Hepatocyte (in vitro differentiated cells): Measurements from ENCODE around the gene ARHGEF10L. TPM values are rescaled to one million over a fixed set of nuclear protein-coding genes. Genes with fewer than 3 reads are reported as not detected.

ENCODE experiments used
- DNase-seq: peaks from one replicate; pipeline ENCODE4 v3.0.0-alpha.2; 2016; ENCODE audit warnings: low spot score
- H2AFZ ChIP-seq: fragments of 200-600 bp; sonication (generic); 2 replicates; pipeline ENCODE4 v1.6.0; 2016; ENCODE audit warnings: antibody characterized with exemption, mild to moderate bottlenecking
- H3K27ac ChIP-seq: fragments of 200-600 bp; sonication (generic); 2 replicates; pipeline ENCODE4 v1.5.1; 2016; ENCODE audit warnings: mild to moderate bottlenecking
- H3K27me3 ChIP-seq: fragments of 200-600 bp; sonication (generic); 2 replicates; pipeline ENCODE4 v1.6.1; 2016
- H3K36me3 ChIP-seq: fragments of 200-600 bp; sonication (generic); replicated peaks from 2 replicates; pipeline ENCODE4 v1.5.1; 2016; ENCODE audit warnings: low read depth; ENCODE audit not compliant: insufficient read depth
- H3K4me1 ChIP-seq: fragments of 200-600 bp; sonication (generic); 2 replicates; pipeline ENCODE4 v1.5.1; 2016; ENCODE audit warnings: mild to moderate bottlenecking, moderate library complexity; ENCODE audit not compliant: insufficient read depth
- H3K4me2 ChIP-seq: fragments of 200-600 bp; sonication (generic); 2 replicates; pipeline ENCODE4 v1.6.0; 2016
- H3K4me3 ChIP-seq: fragments of 200-600 bp; sonication (generic); 2 replicates; pipeline ENCODE4 v1.5.1; 2016; ENCODE audit warnings: mild to moderate bottlenecking
- H3K79me2 ChIP-seq: fragments of 200-600 bp; sonication (generic); 2 replicates; pipeline ENCODE4 v1.6.0; 2017; ENCODE audit warnings: mild to moderate bottlenecking
- H3K9me2 ChIP-seq: fragments of 200-600 bp; sonication (generic); replicated peaks from 2 replicates; pipeline ENCODE4 v1.6.0; 2017; ENCODE audit warnings: mild to moderate bottlenecking; ENCODE audit not compliant: insufficient read depth
- H3K9me3 ChIP-seq: fragments of 200-600 bp; sonication (generic); 2 replicates; pipeline ENCODE4 v1.5.1; 2016; ENCODE audit warnings: low read depth, mild to moderate bottlenecking
- H4K20me1 ChIP-seq: fragments of 200-600 bp; sonication (generic); 2 replicates; pipeline ENCODE4 v1.6.0; 2016; ENCODE audit warnings: mild to moderate bottlenecking; ENCODE audit not compliant: insufficient read depth, poor library complexity, severe bottlenecking
- CTCF ChIP-seq: fragments of 200-600 bp; sonication (generic); IDR thresholded peaks from 2 replicates; pipeline ENCODE4 v1.5.1; 2016; ENCODE audit warnings: antibody characterized with exemption, mild to moderate bottlenecking; ENCODE audit not compliant: poor library complexity
- EZH2 ChIP-seq: fragments of 200-600 bp; sonication (generic); IDR thresholded peaks from 2 replicates; pipeline ENCODE4 v1.6.1; 2016; ENCODE audit warnings: antibody characterized with exemption, mild to moderate bottlenecking, borderline replicate concordance
- EZH2phosphoT487 ChIP-seq: fragments of 200-600 bp; sonication (generic); IDR thresholded peaks from one replicate; pipeline ENCODE4 v1.6.1; 2018; ENCODE audit warnings: antibody characterized with exemption, mild to moderate bottlenecking, low read depth, moderate library complexity; ENCODE audit not compliant: unreplicated experiment, severe bottlenecking
- WGBS: methylation state at CpG from one replicate; pipeline ENCODE4 v1.1.6; 2016; ENCODE audit warnings: low lambda C conversion rate; ENCODE audit errors: missing lambda C conversion rate; 5-methylcytosine and 5-hydroxymethylcytosine counted together
- polyA plus RNA-seq: library from polyadenylated mRNA; unstranded; fragments of >200 nt; fragmentation: Nextera tagmentation; extraction: Ambion mirVana; gene quantifications from 2 replicates; pipeline ENCODE4 v1.2.1, GENCODE V29; 2016
- total RNA-seq: library from RNA; depleted of rRNA; stranded (reverse); fragments of >200 nt; gene quantifications from 2 replicates; pipeline ENCODE4 v1.2.3, GENCODE V29; 2014

The ARHGEF10L gene
- total and polyA plus RNA-seq, 2 experiments from 2014 or later: 40.4 to 48.3 TPM

- Histone ChIP-seq H3K4me3 (no peak overlapping the region), H3K36me3 (no peaks in the 10 kb centered on the region)
Observed at GRCh38 chr1:17640393-17640792, 100.9 kb downstream of the ARHGEF10L start.

GRCh38 chr1:17640975-17641374 lies 101.5 kb downstream of the ARHGEF10L start:
- H3K4me3 ChIP-seq: no peak overlapping the region
- H2AFZ ChIP-seq: no peak overlapping the region
- no peaks in the 10 kb centered on the region for H3K9me3 ChIP-seq
- no peak for DNase-seq
- no peaks in the 10 kb centered on the region for H3K79me2 ChIP-seq
- no peaks in the 10 kb centered on the region for H4K20me1 ChIP-seq
- no peaks in the 10 kb centered on the region for H3K9me2 ChIP-seq
- H3K27ac ChIP-seq: no peak overlapping the region
- no peaks in the 10 kb centered on the region for H3K4me1 ChIP-seq
- TF ChIP-seq EZH2phosphoT487 (no peak), CTCF (no peak), EZH2 (no peak)
- no peaks in the 10 kb centered on the region for H3K36me3 ChIP-seq
- H3K27me3 ChIP-seq: no peaks in the 10 kb centered on the region
- WGBS: 94% methylated on average over 8 of the region's 8 CpGs
- no peak overlapping the region for H3K4me2 ChIP-seq

More at GRCh38 chr1:17640393-17640792, 100.9 kb downstream of the ARHGEF10L start:
- Histone ChIP-seq H4K20me1 (no peaks in the 10 kb centered on the region), H3K27me3 (no peaks in the 10 kb centered on the region), H3K79me2 (no peaks in the 10 kb centered on the region), H2AFZ (no peak overlapping the region), H3K4me2 (no peak overlapping the region), H3K4me1 (no peaks in the 10 kb centered on the region), H3K27ac (no peak overlapping the region), H3K9me2 (no peaks in the 10 kb centered on the region), H3K9me3 (no peaks in the 10 kb centered on the region)
- no peak for TF ChIP-seq CTCF
- TF ChIP-seq EZH2: no peak
- TF ChIP-seq EZH2phosphoT487: no peak
- DNase-seq: no peak
- 92% methylated on average over 3 of the region's 5 CpGs for WGBS

- no peak overlapping the region for H3K4me3 ChIP-seq
- DNase-seq: no peak
- H3K27ac ChIP-seq: no peak overlapping the region
- H3K9me2 ChIP-seq: no peaks in the 10 kb centered on the region
- H3K27me3 ChIP-seq: no peaks in the 10 kb centered on the region
- 97% methylated on average over 5 of the region's 5 CpGs for WGBS
- H3K79me2 ChIP-seq: no peaks in the 10 kb centered on the region
- H3K9me3 ChIP-seq: no peaks in the 10 kb centered on the region
- H4K20me1 ChIP-seq: no peaks in the 10 kb centered on the region
- H3K4me2 ChIP-seq: no peak overlapping the region
- TF ChIP-seq EZH2 (no peak), CTCF (no peak), EZH2phosphoT487 (no peak)
- H3K36me3 ChIP-seq: no peaks in the 10 kb centered on the region
- H2AFZ ChIP-seq: no peak overlapping the region
- no peaks in the 10 kb centered on the region for H3K4me1 ChIP-seq
Observed at GRCh38 chr1:17642169-17642568, 102.7 kb downstream of the ARHGEF10L start.

DNA sequence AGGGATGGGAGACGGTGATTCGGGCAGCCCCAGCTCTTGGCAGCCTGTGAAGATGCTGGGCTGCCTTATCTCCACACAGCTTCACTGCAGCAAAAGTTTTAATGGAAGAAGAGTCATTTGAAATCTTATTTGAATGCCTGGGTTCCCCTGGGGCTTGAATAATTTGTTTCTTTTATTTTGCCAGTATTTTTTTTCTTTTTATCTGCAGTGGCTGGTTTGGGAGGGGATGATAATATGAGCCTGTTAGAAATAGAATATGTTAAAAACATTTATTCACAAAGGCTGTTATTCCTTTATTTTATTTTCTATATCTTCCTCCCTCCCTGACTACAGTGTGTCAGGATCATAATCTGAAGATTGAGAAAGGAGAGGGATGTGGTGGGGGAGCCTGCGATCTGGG lies 103.4 kb downstream of the ARHGEF10L start:
- no peak overlapping the region for H3K4me2 ChIP-seq
- TF ChIP-seq EZH2 (no peak), EZH2phosphoT487 (no peak), CTCF (no peak)
- no peaks in the 10 kb centered on the region for H3K79me2 ChIP-seq
- no peaks in the 10 kb centered on the region for H3K9me2 ChIP-seq
- 96% methylated on average over 3 of the region's 3 CpGs for WGBS
- H3K27ac ChIP-seq: no peak overlapping the region
- H3K36me3 ChIP-seq: no peaks in the 10 kb centered on the region
- no peaks in the 10 kb centered on the region for H3K4me1 ChIP-seq
- no peaks in the 10 kb centered on the region for H3K9me3 ChIP-seq
- no peaks in the 10 kb centered on the region for H4K20me1 ChIP-seq
- H3K27me3 ChIP-seq: no peaks in the 10 kb centered on the region
- no peak for DNase-seq
- no peak overlapping the region for H2AFZ ChIP-seq
- no peak overlapping the region for H3K4me3 ChIP-seq
